SU-DHL-6 (cell line): Measurements from ENCODE around the gene ERC1.

Source experiments
- CTCF ChIP-seq: fragments of 200-600 bp; sonication (generic); IDR thresholded peaks from one replicate; pipeline ENCODE4 v1.5.1; 2017; ENCODE audit warnings: antibody characterized with exemption, mild to moderate bottlenecking, low read length, moderate library complexity; ENCODE audit not compliant: insufficient read depth, poor library complexity, severe bottlenecking
- EZH2phosphoT487 ChIP-seq: fragments of 200-600 bp; sonication (generic), shearing (Covaris generic); conservative IDR thresholded peaks from 2 replicates; pipeline ENCODE4 v1.6.1; 2018; ENCODE audit warnings: mild to moderate bottlenecking, antibody characterized with exemption, low read length, moderate library complexity, mixed read lengths

DNA sequence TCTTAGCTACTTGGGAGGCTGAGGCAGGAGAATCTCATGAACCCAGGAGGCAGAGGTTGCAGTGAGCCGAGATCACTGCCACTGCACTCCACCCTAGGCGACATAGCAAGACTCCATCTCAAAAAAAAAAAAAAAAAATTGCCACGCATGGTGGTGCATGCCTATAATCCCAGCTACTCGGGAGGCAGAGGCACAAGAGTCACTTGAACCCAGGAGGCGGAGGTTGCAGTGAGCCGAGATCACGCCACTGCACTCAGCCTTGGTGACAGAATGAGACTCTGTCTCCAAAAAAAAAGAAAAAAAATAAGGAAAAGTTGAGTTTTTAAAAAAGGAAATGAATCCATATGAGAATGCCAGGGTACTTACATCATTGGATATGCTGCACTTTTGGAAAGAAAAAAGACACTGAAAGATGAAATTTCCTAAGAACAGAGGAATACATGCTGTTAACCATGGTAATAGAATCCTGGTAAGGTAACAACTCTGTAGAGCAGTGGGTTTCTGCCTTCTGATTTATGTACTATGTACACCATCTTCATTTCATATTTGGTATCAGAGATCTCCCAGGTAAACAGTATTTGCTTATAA lies 222.7 kb downstream of the ERC1 start:
- no peak for TF ChIP-seq CTCF
- TF ChIP-seq EZH2phosphoT487: no peak
